ENCODE data around the gene PACSIN2. TPM values are rescaled to one million over a fixed set of nuclear protein-coding genes. Genes with fewer than 3 reads are reported as not detected.

Gene PACSIN2
- total and polyA plus RNA-seq, 2 donors = 31.6 to 61.8 TPM

- no peaks in the 10 kb centered on the region for H3K4me1 ChIP-seq (ENCODE audit: insufficient read depth)
- DNase-seq (ENCODE audit: extremely low spot score) = no peak
- H3K4me3 ChIP-seq (ENCODE audit: low read depth, low read length) = no peak overlapping the region
- WGBS = 76% methylated on average over 10 of the region's 10 CpGs
- H3K36me3 ChIP-seq (ENCODE audit: insufficient read depth) = peaks cover 2% of the 10 kb centered on the region
- H3K27ac ChIP-seq (ENCODE audit: low read depth) = no peak overlapping the region
Measured at GRCh38 chr22:42892571-42893316, 122.2 kb downstream of the PACSIN2 start.

DNA sequence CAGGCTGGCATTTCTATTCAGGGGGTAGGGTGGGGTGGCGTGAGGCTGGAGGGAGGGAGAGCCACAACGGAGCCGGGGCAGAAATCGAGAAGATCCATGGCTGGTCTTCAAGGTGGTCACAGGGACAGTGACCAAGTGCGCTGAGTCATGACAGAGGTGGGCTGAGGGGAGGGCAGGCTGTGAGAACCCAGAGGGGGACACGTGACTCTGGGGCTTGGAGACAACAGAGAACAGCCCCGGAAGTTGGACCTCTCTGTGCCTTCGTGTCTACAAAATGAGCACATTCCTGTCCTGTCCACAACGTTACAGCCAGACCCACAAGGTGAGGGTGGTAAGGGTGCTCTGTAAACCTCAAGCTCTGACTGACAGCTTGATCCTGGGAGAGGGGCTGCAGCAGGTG, 122.8 kb downstream of the PACSIN2 start:
- 85% methylated on average over 9 of the region's 9 CpGs for WGBS
- peaks cover 2% of the 10 kb centered on the region for H3K36me3 ChIP-seq (ENCODE audit: insufficient read depth)
- no peaks in the 10 kb centered on the region for H3K4me1 ChIP-seq (ENCODE audit: insufficient read depth)
- DNase-seq (ENCODE audit: extremely low spot score) = no peak
- no peak overlapping the region for H3K27ac ChIP-seq (ENCODE audit: low read depth)
- no peak overlapping the region for H3K4me3 ChIP-seq (ENCODE audit: low read depth, low read length)

DNA sequence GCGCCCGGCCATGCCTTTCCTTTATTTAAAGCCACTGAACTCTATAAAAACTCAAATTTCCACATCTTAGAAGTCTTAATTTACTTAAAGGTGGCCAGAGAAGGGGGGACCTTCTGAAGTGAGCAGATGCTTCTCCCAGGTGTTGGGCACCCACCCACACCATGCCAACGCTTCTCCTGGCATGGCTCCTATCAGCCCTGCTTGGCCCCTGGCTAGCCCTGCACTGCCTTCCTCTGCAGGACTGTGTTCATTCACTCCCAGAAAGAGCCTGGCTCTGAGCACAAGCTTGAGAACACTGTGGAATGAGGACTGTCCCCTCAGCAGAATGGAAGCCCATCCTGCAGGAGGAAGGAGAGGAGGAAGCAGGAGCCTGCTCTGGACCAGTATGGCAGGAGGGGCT, 123.3 kb downstream of the PACSIN2 start:
- H3K36me3 ChIP-seq (ENCODE audit: insufficient read depth) = peaks cover 2% of the 10 kb centered on the region
- H3K4me1 ChIP-seq (ENCODE audit: insufficient read depth) = no peaks in the 10 kb centered on the region
- H3K27ac ChIP-seq (ENCODE audit: low read depth) = no peak overlapping the region
- H3K4me3 ChIP-seq (ENCODE audit: low read depth, low read length) = no peak overlapping the region
- WGBS = 94% methylated on average over 3 of the region's 3 CpGs
- no peak for DNase-seq (ENCODE audit: extremely low spot score)

DNA sequence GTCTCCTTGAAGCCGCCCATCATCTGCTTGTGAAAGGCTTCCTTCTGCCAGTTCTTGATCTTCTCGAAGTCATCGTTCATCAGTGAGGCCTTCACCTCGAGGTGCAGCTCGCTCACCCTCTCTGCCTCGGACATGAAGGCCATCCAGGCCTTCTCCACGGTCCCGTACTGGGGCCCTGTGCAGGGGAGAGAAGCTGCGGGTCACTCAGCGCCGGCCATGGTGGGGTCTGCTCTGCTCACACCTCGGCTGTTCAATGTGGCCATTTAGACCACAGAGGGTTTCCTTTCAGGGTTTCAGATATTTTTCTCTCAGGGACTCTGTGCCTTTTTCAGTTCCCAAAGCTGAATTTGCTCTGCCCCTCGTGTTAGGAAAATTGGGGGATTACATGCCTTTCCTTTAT, 123.9 kb downstream of the PACSIN2 start:
- no peak for DNase-seq (ENCODE audit: extremely low spot score)
- 94% methylated on average over 13 of the region's 13 CpGs for WGBS
- no peak overlapping the region for H3K4me3 ChIP-seq (ENCODE audit: low read depth, low read length)
- H3K27ac ChIP-seq (ENCODE audit: low read depth) = no peak overlapping the region
- peaks cover 2% of the 10 kb centered on the region for H3K36me3 ChIP-seq (ENCODE audit: insufficient read depth)
- no peaks in the 10 kb centered on the region for H3K4me1 ChIP-seq (ENCODE audit: insufficient read depth)

DNA sequence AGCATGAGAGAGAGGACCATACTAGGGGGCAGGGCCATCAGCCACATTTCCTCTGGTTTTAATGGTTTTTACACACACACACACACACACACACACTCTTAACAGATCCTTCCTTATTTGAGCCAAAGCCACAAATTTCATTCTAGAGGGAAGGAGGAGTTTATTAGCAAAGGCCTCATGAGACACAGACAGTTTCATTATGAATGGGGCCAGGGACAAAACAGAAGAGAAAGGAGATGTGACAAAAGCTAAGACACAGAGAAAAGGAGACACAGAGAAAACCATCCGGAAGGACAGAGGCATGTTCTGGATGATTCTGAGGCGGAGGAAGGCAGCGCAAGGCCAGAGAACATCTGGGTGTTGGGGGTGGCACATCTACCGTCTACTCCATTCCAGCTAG, 125.6 kb downstream of the PACSIN2 start:
- 84% methylated on average over 4 of the region's 4 CpGs for WGBS
- DNase-seq (ENCODE audit: extremely low spot score) = no peak
- no peaks in the 10 kb centered on the region for H3K4me1 ChIP-seq (ENCODE audit: insufficient read depth)
- peaks cover 2% of the 10 kb centered on the region for H3K36me3 ChIP-seq (ENCODE audit: insufficient read depth)
- no peak overlapping the region for H3K4me3 ChIP-seq (ENCODE audit: low read depth, low read length)
- no peak overlapping the region for H3K27ac ChIP-seq (ENCODE audit: low read depth)

GRCh38 chr22:42887523-42888507, 127.1 kb downstream of the PACSIN2 start:
- no peak for DNase-seq (ENCODE audit: extremely low spot score)
- WGBS = 79% methylated on average over 14 of the region's 14 CpGs
- Histone ChIP-seq H3K27ac (ENCODE audit: low read depth) (no peak overlapping the region), H3K36me3 (ENCODE audit: insufficient read depth) (peaks cover 2% of the 10 kb centered on the region), H3K4me1 (ENCODE audit: insufficient read depth) (no peaks in the 10 kb centered on the region), H3K4me3 (ENCODE audit: low read depth, low read length) (no peak overlapping the region)

- WGBS = 87% methylated on average over 7 of the region's 7 CpGs
- DNase-seq (ENCODE audit: extremely low spot score) = no peak
- Histone ChIP-seq H3K27ac (ENCODE audit: low read depth) (no peak overlapping the region), H3K4me1 (ENCODE audit: insufficient read depth) (no peaks in the 10 kb centered on the region), H3K36me3 (ENCODE audit: insufficient read depth) (peaks cover 2% of the 10 kb centered on the region), H3K4me3 (ENCODE audit: low read depth, low read length) (no peak overlapping the region)
Measured at GRCh38 chr22:42887120-42887519, 127.8 kb downstream of the PACSIN2 start.

- no peak overlapping the region for H3K4me3 ChIP-seq (ENCODE audit: low read depth, low read length)
- no peak overlapping the region for H3K27ac ChIP-seq (ENCODE audit: low read depth)
- H3K4me1 ChIP-seq (ENCODE audit: insufficient read depth) = no peaks in the 10 kb centered on the region
- WGBS = 77% methylated on average over 9 of the region's 9 CpGs
- peaks cover 2% of the 10 kb centered on the region for H3K36me3 ChIP-seq (ENCODE audit: insufficient read depth)
- DNase-seq (ENCODE audit: extremely low spot score) = no peak
Measured at GRCh38 chr22:42885446-42885845, 129.5 kb downstream of the PACSIN2 start.

GRCh38 chr22:42884616-42885375, 130.2 kb downstream of the PACSIN2 start:
- no peak for DNase-seq (ENCODE audit: extremely low spot score)
- Histone ChIP-seq H3K27ac (ENCODE audit: low read depth) (no peak overlapping the region), H3K36me3 (ENCODE audit: insufficient read depth) (no peaks in the 10 kb centered on the region), H3K4me3 (ENCODE audit: low read depth, low read length) (no peak overlapping the region), H3K4me1 (ENCODE audit: insufficient read depth) (no peaks in the 10 kb centered on the region)
- WGBS = 75% methylated on average over 7 of the region's 7 CpGs

GRCh38 chr22:42883970-42884369, 131.0 kb downstream of the PACSIN2 start:
- WGBS = 94% methylated on average over 9 of the region's 9 CpGs
- Histone ChIP-seq H3K4me3 (ENCODE audit: low read depth, low read length) (no peak overlapping the region), H3K27ac (ENCODE audit: low read depth) (no peak overlapping the region), H3K4me1 (ENCODE audit: insufficient read depth) (no peaks in the 10 kb centered on the region), H3K36me3 (ENCODE audit: insufficient read depth) (no peaks in the 10 kb centered on the region)
- no peak for DNase-seq (ENCODE audit: extremely low spot score)

GRCh38 chr22:42883121-42883520, 131.8 kb downstream of the PACSIN2 start:
- no peaks in the 10 kb centered on the region for H3K36me3 ChIP-seq (ENCODE audit: insufficient read depth)
- no peaks in the 10 kb centered on the region for H3K4me1 ChIP-seq (ENCODE audit: insufficient read depth)
- 81% methylated on average over 8 of the region's 8 CpGs for WGBS
- no peak for DNase-seq (ENCODE audit: extremely low spot score)
- no peak overlapping the region for H3K27ac ChIP-seq (ENCODE audit: low read depth)
- no peak overlapping the region for H3K4me3 ChIP-seq (ENCODE audit: low read depth, low read length)

DNA sequence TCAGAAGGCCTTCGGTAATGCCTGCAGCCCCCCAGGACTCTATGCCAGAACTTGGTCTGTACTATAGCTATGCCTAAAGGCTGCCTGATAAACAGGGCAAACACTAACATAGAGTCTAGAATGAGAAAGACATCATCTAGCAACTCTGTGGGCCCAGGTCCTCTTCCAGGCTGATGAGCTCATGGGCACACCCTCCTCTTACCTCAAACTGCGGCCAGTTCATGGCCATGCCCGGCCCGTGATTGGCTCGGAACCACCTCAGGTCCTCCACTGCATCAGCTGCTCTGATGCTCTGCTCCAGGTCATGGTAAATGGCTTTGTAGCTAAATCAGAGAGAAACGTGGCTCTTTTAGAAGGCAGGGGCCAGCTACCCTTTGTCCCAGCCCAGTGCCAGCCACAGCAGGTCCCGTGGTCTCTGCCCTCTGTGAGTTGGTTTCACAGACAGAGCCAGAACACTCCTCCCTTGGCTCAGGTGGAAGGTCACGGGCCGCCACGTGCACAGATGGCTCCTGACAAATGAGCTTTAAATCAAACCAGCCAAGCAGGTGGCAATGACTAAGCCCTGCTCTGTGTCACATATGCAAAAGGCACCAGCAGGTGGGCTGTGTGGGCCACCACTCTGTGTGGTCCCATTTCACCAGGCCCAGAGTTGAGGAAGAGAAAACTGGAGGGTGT, 132.8 kb downstream of the PACSIN2 start:
- Histone ChIP-seq H3K4me1 (ENCODE audit: insufficient read depth) (no peaks in the 10 kb centered on the region), H3K4me3 (ENCODE audit: low read depth, low read length) (no peak overlapping the region), H3K27ac (ENCODE audit: low read depth) (no peak overlapping the region), H3K36me3 (ENCODE audit: insufficient read depth) (no peaks in the 10 kb centered on the region)
- no peak for DNase-seq (ENCODE audit: extremely low spot score)
- WGBS = 77% methylated on average over 10 of the region's 10 CpGs

DNA sequence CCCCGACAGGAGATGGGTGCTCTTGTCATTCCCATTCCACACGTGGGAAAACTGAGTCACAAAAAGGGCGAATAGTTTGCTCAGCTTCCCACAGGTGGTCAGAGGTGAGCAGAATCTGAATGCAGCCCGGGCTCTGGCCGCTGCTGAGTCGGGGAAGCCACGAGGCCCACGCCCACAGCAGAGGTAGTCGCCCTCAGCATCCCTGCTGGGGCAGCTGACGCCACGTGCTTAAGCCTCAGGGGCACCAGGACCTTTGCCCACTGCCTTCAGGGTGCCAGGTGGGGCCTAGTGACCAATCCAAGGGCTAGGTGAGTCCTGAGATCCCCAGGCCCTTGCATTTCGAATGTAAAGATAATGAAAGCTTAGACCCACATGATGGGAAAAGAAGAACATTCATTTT, 133.7 kb downstream of the PACSIN2 start:
- H3K4me3 ChIP-seq (ENCODE audit: low read depth, low read length) = no peak overlapping the region
- WGBS = 95% methylated on average over 12 of the region's 12 CpGs
- no peak for DNase-seq (ENCODE audit: extremely low spot score)
- no peak overlapping the region for H3K27ac ChIP-seq (ENCODE audit: low read depth)
- no peaks in the 10 kb centered on the region for H3K36me3 ChIP-seq (ENCODE audit: insufficient read depth)
- H3K4me1 ChIP-seq (ENCODE audit: insufficient read depth) = no peaks in the 10 kb centered on the region
